AG04450 (cell line): ENCODE measurements around the gene CRLF2. TPM values are rescaled to one million over a fixed set of nuclear protein-coding genes. Genes with fewer than 3 reads are reported as not detected.

Source experiments
- CTCF ChIA-PET: fragments of 300-600, 350-600 bp; formaldehyde crosslinking; extraction: SDS; loops from one replicate; lab custom pipeline; 2022; ENCODE audit warnings: antibody characterized with exemption, inconsistent platforms; lab: Charles Lee
- POLR2A ChIA-PET: fragments of 350-600 bp; formaldehyde crosslinking; extraction: SDS; loops from one replicate; lab custom pipeline; 2021; ENCODE audit warnings: antibody characterized with exemption, inconsistent platforms; lab: Yijun Ruan, JAX
- DNase-seq: peaks from one replicate; pipeline ENCODE4 v3.0.0-alpha.2; 2011; ENCODE audit warnings: low read depth, low spot score
- H3K27ac ChIP-seq: one replicate; pipeline ENCODE4 v1.5.1; 2012; ENCODE audit warnings: low read depth, low read length, control low read depth
- H3K27me3 ChIP-seq: one replicate; pipeline ENCODE4 v1.6.0; 2012; ENCODE audit warnings: low read length; ENCODE audit not compliant: control insufficient read depth, insufficient read depth
- H3K4me3 ChIP-seq: 2 replicates; pipeline ENCODE4 v1.5.1; 2011; ENCODE audit warnings: mild to moderate bottlenecking, low read depth, low read length, control low read depth
- H3K9me3 ChIP-seq: 2 replicates; pipeline ENCODE4 v1.5.1; 2012; ENCODE audit warnings: low read length; ENCODE audit not compliant: control insufficient read depth, insufficient read depth
- polyA plus RNA-seq: library from polyadenylated mRNA; depleted of rRNA; stranded (reverse); fragments of >200 nt; gene quantifications from 2 replicates; pipeline ENCODE4 v1.2.3, GENCODE V29; 2011
- TF ChIP-seq, protein P1 (sequence below): IDR thresholded peaks from 2 replicates; pipeline ENCODE4 v1.5.1; 2011; ENCODE audit warnings: low read depth, low read length, control low read depth, inconsistent platforms

Gene CRLF2
- polyA plus RNA-seq, 1 experiment = not detected

GRCh38 chrX:1153940-1154339, 58.5 kb downstream of the CRLF2 start:
- no peaks in the 10 kb centered on the region for H3K27me3 ChIP-seq
- H3K4me3 ChIP-seq = no peak overlapping the region
- DNase-seq = no peak
- H3K27ac ChIP-seq = no peak overlapping the region
- CTCF ChIA-PET = no interaction called here
- TF ChIP-seq, protein P1, sequence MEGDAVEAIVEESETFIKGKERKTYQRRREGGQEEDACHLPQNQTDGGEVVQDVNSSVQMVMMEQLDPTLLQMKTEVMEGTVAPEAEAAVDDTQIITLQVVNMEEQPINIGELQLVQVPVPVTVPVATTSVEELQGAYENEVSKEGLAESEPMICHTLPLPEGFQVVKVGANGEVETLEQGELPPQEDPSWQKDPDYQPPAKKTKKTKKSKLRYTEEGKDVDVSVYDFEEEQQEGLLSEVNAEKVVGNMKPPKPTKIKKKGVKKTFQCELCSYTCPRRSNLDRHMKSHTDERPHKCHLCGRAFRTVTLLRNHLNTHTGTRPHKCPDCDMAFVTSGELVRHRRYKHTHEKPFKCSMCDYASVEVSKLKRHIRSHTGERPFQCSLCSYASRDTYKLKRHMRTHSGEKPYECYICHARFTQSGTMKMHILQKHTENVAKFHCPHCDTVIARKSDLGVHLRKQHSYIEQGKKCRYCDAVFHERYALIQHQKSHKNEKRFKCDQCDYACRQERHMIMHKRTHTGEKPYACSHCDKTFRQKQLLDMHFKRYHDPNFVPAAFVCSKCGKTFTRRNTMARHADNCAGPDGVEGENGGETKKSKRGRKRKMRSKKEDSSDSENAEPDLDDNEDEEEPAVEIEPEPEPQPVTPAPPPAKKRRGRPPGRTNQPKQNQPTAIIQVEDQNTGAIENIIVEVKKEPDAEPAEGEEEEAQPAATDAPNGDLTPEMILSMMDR = no peak
- POLR2A ChIA-PET = no interaction called here
- peaks cover 64% of the 10 kb centered on the region for H3K9me3 ChIP-seq

GRCh38 chrX:1152090-1152489, 60.4 kb downstream of the CRLF2 start:
- POLR2A ChIA-PET = no interaction called here
- no peak overlapping the region for H3K27ac ChIP-seq
- H3K4me3 ChIP-seq = no peak overlapping the region
- TF ChIP-seq, protein P1 = no peak
- CTCF ChIA-PET = no interaction called here
- peaks cover 61% of the 10 kb centered on the region for H3K9me3 ChIP-seq
- no peak for DNase-seq
- no peaks in the 10 kb centered on the region for H3K27me3 ChIP-seq

DNA sequence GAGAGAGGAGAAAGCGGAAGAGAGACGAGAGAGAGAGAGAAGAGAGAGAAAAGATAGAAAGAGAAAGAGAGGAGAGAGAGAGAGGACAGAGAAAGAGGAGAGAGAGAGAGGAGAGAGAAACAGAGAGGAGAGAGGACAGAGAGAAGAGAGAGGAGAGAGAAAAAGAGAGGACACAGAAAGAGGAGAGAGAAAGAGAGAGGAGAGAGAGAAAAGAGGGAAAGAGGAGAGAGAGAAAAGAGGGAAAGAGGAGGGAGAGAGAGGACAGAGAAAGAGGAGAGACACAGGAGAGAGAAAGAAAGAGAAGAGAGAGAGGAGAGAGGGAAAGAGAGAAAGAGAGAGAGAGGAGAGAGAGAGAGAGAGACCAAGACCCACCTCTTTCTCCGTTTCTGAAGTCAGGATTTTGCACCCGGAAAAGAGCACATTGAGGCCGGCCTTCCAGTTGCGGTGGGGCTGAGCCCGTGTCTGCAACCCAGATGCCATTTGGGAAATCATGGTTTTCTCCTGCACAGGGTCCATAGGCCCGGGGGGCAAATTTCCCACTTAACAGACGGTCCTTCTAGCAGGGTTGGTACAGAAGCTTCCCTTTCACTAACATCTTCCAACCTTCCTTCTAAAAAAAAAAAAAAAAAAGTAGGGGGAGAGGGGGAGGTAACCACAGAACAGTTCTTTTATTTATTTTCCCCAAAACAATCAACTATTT, 60.9 kb downstream of the CRLF2 start:
- POLR2A ChIA-PET = no interaction called here
- no peak for DNase-seq
- CTCF ChIA-PET = no interaction called here
- peaks cover 59% of the 10 kb centered on the region for H3K9me3 ChIP-seq
- TF ChIP-seq, protein P1 = no peak
- H3K4me3 ChIP-seq = no peak overlapping the region
- no peaks in the 10 kb centered on the region for H3K27me3 ChIP-seq
- H3K27ac ChIP-seq = no peak overlapping the region

DNA sequence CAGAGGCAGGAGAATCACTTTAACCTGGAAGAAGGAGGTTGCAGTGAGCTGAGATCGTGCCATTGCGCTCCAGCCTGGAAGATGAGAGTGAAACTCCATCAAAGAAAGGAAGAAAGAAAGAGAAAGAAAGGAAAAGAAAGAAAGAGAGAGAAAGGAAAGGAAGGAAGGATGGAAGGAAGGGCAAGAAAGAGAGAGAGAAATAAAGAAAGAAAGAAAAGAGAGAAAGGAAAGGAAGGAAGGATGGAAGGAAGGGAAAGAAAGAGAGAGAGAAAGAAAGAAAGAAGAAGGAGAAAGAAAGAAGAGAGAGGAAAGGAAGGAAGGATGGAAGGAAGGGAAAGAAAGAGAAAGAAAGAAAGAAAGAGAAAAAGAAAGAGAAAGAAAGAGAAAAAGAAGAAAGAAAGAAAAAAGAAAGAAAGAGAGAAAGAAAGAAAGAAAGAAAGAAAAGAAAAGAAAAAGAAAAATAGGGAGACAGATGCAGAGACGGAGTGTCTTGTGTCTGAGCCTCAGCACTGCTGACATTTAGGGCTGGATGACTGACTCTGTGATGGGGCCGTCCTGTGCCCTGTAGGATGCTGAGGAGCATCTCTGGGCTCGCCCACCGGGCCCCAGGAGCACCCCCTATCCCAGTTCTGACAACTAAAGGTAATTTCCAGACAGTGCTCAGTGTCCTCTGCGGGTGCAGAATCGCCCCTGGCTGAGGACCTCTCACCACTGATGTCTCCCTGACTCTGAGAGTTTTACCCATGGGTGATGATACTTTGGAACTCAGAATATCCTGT, 61.7 kb downstream of the CRLF2 start:
- no peaks in the 10 kb centered on the region for H3K27me3 ChIP-seq
- no peak for DNase-seq
- TF ChIP-seq, protein P1 = no peak
- H3K27ac ChIP-seq = no peak overlapping the region
- peaks cover 54% of the 10 kb centered on the region for H3K9me3 ChIP-seq
- ChIA-PET CTCF (no interaction called here), POLR2A (no interaction called here)
- no peak overlapping the region for H3K4me3 ChIP-seq
